Measurements from ENCODE around the gene ACOX3. TPM values are rescaled to one million over a fixed set of nuclear protein-coding genes. Genes with fewer than 3 reads are reported as not detected.

Gene ACOX3
- total RNA-seq, 1 experiment from 2014 or later = 17.9 TPM

- no peaks in the 10 kb centered on the region for H3K9me3 Mint-ChIP-seq (ENCODE audit: unreplicated experiment)
- H3K4me1 Mint-ChIP-seq (ENCODE audit: insufficient read depth, unreplicated experiment) = peaks cover 5% of the 10 kb centered on the region
- H3K27ac Mint-ChIP-seq (ENCODE audit: low read depth, unreplicated experiment) = no peak overlapping the region
- DNase-seq (ENCODE audit: unreplicated experiment) = no peak
- intact Hi-C loops (cut with micrococcal nuclease) = no loop called here
- no peak for TF ChIP-seq CTCF (IDR thresholded peaks at IDR 0.05; ENCODE audit: unreplicated experiment)
- CTCF ChIA-PET = no interaction called here
- peaks cover 6% of the 10 kb centered on the region for H3K36me3 Mint-ChIP-seq (ENCODE audit: insufficient read depth, unreplicated experiment)
- POLR2A ChIA-PET = no interaction called here
- no TSS peak for BruUV-seq (replicated peaks)
- H3K4me3 Mint-ChIP-seq (ENCODE audit: unreplicated experiment) = no peak overlapping the region
- H3K27me3 Mint-ChIP-seq (ENCODE audit: insufficient read depth, unreplicated experiment) = no peaks in the 10 kb centered on the region
Measured at GRCh38 chr4:8368061-8368481, 72.5 kb downstream of the ACOX3 start.

GRCh38 chr4:8366601-8367000, 73.9 kb downstream of the ACOX3 start:
- CTCF ChIA-PET = interaction anchor here (0.6 kb wide), 1 partner anchor 18 kb away, joined by 4 read pairs; no protein-coding TSS in a partner anchor
- no peaks in the 10 kb centered on the region for H3K27me3 Mint-ChIP-seq (ENCODE audit: insufficient read depth, unreplicated experiment)
- BruUV-seq (replicated peaks) = no TSS peak
- no peak for TF ChIP-seq CTCF (IDR thresholded peaks at IDR 0.05; ENCODE audit: unreplicated experiment)
- peaks cover 12% of the 10 kb centered on the region for H3K4me1 Mint-ChIP-seq (ENCODE audit: insufficient read depth, unreplicated experiment)
- no peak overlapping the region for H3K4me3 Mint-ChIP-seq (ENCODE audit: unreplicated experiment)
- POLR2A ChIA-PET = no interaction called here
- no peak overlapping the region for H3K27ac Mint-ChIP-seq (ENCODE audit: low read depth, unreplicated experiment)
- intact Hi-C loops (cut with micrococcal nuclease) = no loop called here
- H3K9me3 Mint-ChIP-seq (ENCODE audit: unreplicated experiment) = no peaks in the 10 kb centered on the region
- H3K36me3 Mint-ChIP-seq (ENCODE audit: insufficient read depth, unreplicated experiment) = peaks cover 6% of the 10 kb centered on the region
- no peak for DNase-seq (ENCODE audit: unreplicated experiment)

GRCh38 chr4:8365951-8366350, 74.6 kb downstream of the ACOX3 start:
- H3K4me1 Mint-ChIP-seq (ENCODE audit: insufficient read depth, unreplicated experiment) = peaks cover 12% of the 10 kb centered on the region
- H3K9me3 Mint-ChIP-seq (ENCODE audit: unreplicated experiment) = no peaks in the 10 kb centered on the region
- H3K27me3 Mint-ChIP-seq (ENCODE audit: insufficient read depth, unreplicated experiment) = no peaks in the 10 kb centered on the region
- H3K4me3 Mint-ChIP-seq (ENCODE audit: unreplicated experiment) = no peak overlapping the region
- intact Hi-C loops (cut with micrococcal nuclease) = no loop called here
- no peak for DNase-seq (ENCODE audit: unreplicated experiment)
- H3K27ac Mint-ChIP-seq (ENCODE audit: low read depth, unreplicated experiment) = no peak overlapping the region
- H3K36me3 Mint-ChIP-seq (ENCODE audit: insufficient read depth, unreplicated experiment) = peaks cover 6% of the 10 kb centered on the region
- TF ChIP-seq CTCF (IDR thresholded peaks at IDR 0.05; ENCODE audit: unreplicated experiment) = no peak
- ChIA-PET CTCF (interaction anchor here (0.6 kb wide), 1 partner anchor 18 kb away, joined by 4 read pairs; no protein-coding TSS in a partner anchor), POLR2A (no interaction called here)
- BruUV-seq (replicated peaks) = no TSS peak

- Mint-ChIP-seq H3K4me1 (ENCODE audit: insufficient read depth, unreplicated experiment) (peaks cover 12% of the 10 kb centered on the region), H3K4me3 (ENCODE audit: unreplicated experiment) (no peak overlapping the region), H3K27me3 (ENCODE audit: insufficient read depth, unreplicated experiment) (no peaks in the 10 kb centered on the region), H3K36me3 (ENCODE audit: insufficient read depth, unreplicated experiment) (peaks cover 6% of the 10 kb centered on the region), H3K27ac (ENCODE audit: low read depth, unreplicated experiment) (no peak overlapping the region), H3K9me3 (ENCODE audit: unreplicated experiment) (no peaks in the 10 kb centered on the region)
- DNase-seq (ENCODE audit: unreplicated experiment) = no peak
- CTCF ChIA-PET = interaction anchor here (0.6 kb wide), 1 partner anchor 25 kb away, joined by 3 read pairs; no protein-coding TSS in a partner anchor
- intact Hi-C loops (cut with micrococcal nuclease) = no loop called here
- POLR2A ChIA-PET = no interaction called here
- BruUV-seq (replicated peaks) = no TSS peak
- no peak for TF ChIP-seq CTCF (IDR thresholded peaks at IDR 0.05; ENCODE audit: unreplicated experiment)
Measured at GRCh38 chr4:8365353-8365752, 75.2 kb downstream of the ACOX3 start.

Data from MCF 10A (cell line).